Suprapubic skin (tissue), 4 donors: ENCODE results near the gene INTS11. TPM values are rescaled to one million over a fixed set of nuclear protein-coding genes. Genes with fewer than 3 reads are reported as not detected.

Experiments used
- DNase-seq, 2 donors: peaks; one replicate each; pipeline ENCODE4 v3.0.0-alpha.2; 2019; ENCODE audit warnings: low spot score in 2 of 2
- H3K27ac ChIP-seq: fragments of 200-600 bp; sonication (generic); one replicate; pipeline ENCODE4 v1.5.1; 2019
- H3K27me3 ChIP-seq: fragments of 200-600 bp; sonication (generic); one replicate; pipeline ENCODE4 v1.5.1; 2019
- H3K36me3 ChIP-seq: fragments of 200-600 bp; sonication (generic); one replicate; pipeline ENCODE4 v1.5.1; 2019
- H3K4me1 ChIP-seq: fragments of 200-600 bp; sonication (generic); one replicate; pipeline ENCODE4 v1.5.1; 2019
- H3K4me3 ChIP-seq: fragments of 200-600 bp; sonication (generic); one replicate; pipeline ENCODE4 v1.5.1; 2019; ENCODE audit warnings: mild to moderate bottlenecking
- H3K9me3 ChIP-seq: fragments of 200-600 bp; sonication (generic); one replicate; pipeline ENCODE4 v1.5.1; 2019
- EP300 ChIP-seq: sonication (generic); formaldehyde crosslinking; IDR thresholded peaks from one replicate; pipeline ENCODE4 v1.6.1; 2017; ENCODE audit warnings: antibody characterized with exemption
- POLR2A ChIP-seq, 2 donors: fragments of 450-650 bp; IDR thresholded peaks; one replicate each; pipeline ENCODE4 v1.6.1; 2017; ENCODE audit warnings: antibody characterized with exemption in 2 of 2, mild to moderate bottlenecking in 2 of 2, moderate library complexity in 2 of 2
- POLR2AphosphoS5 ChIP-seq, 3 donors: sonication (generic); formaldehyde crosslinking; IDR thresholded peaks; one replicate each; pipeline ENCODE4 v1.6.1; 2017; ENCODE audit warnings: antibody characterized with exemption in 3 of 3
- WGBS: methylation state at CpG from one replicate; pipeline ENCODE4 v1.1.5; 2018; 5-methylcytosine and 5-hydroxymethylcytosine counted together
- total RNA-seq, 4 donors: library from RNA; depleted of rRNA; stranded (reverse); fragments of >200 nt; gene quantifications; one replicate each; pipeline ENCODE4 v1.1.0, GENCODE V29; 2016
- TF ChIP-seq, protein P1 (sequence below), 2 donors: fragments of 200-600 bp in 1 of 2; fragments of 450-650 bp in 1 of 2; sonication (generic) in 1 of 2; IDR thresholded peaks; one replicate each; pipeline ENCODE4 v1.5.1; 2016 to 2019; ENCODE audit warnings: antibody characterized with exemption in 2 of 2, mild to moderate bottlenecking in 1 of 2, moderate library complexity in 1 of 2

Gene INTS11
- total RNA-seq, 4 donors from 2014 or later = 105 to 242 (median 151) TPM

GRCh38 chr1:1270813-1271212 is 53.6 kb downstream of the INTS11 start:
- no peak for DNase-seq
- Histone ChIP-seq H3K9me3 (no peaks in the 10 kb centered on the region), H3K4me1 (peaks cover 44% of the 10 kb centered on the region), H3K4me3 (no peak overlapping the region), H3K36me3 (peaks cover 29% of the 10 kb centered on the region), H3K27ac (no peak overlapping the region), H3K27me3 (no peaks in the 10 kb centered on the region)
- 48% methylated on average over 5 of the region's 7 CpGs for WGBS
- TF ChIP-seq, protein P1, sequence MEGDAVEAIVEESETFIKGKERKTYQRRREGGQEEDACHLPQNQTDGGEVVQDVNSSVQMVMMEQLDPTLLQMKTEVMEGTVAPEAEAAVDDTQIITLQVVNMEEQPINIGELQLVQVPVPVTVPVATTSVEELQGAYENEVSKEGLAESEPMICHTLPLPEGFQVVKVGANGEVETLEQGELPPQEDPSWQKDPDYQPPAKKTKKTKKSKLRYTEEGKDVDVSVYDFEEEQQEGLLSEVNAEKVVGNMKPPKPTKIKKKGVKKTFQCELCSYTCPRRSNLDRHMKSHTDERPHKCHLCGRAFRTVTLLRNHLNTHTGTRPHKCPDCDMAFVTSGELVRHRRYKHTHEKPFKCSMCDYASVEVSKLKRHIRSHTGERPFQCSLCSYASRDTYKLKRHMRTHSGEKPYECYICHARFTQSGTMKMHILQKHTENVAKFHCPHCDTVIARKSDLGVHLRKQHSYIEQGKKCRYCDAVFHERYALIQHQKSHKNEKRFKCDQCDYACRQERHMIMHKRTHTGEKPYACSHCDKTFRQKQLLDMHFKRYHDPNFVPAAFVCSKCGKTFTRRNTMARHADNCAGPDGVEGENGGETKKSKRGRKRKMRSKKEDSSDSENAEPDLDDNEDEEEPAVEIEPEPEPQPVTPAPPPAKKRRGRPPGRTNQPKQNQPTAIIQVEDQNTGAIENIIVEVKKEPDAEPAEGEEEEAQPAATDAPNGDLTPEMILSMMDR (IDR thresholded peaks at IDR 0.05) = no peak
- TF ChIP-seq EP300 (no peak), POLR2A (IDR thresholded peaks at IDR 0.05) (no peak), POLR2AphosphoS5 (IDR thresholded peaks at IDR 0.05) (no peak)

DNA sequence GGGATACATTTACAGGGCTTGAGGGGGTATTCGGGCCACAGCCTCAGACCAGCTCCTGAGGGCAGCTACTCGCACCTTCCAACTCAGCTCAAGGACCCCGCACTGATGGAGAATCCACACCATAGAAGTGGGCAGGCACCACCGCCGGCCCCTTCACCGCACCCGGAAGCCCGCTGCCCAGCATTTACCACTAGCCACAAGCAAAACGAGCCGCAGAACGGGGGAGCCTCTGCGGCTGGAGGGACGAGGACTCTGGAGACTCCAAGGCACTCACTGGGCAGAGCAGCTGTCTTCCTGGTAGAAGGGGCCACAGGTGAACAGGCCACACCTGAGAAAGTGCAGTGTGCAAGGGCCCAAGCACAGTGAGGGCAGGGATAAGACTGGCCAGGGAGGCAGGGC is 56.2 kb downstream of the INTS11 start:
- Histone ChIP-seq H3K27ac (no peak overlapping the region), H3K27me3 (no peaks in the 10 kb centered on the region), H3K4me3 (no peak overlapping the region), H3K4me1 (peaks cover 33% of the 10 kb centered on the region), H3K9me3 (no peaks in the 10 kb centered on the region), H3K36me3 (peaks cover 55% of the 10 kb centered on the region)
- 90% methylated on average over 13 of the region's 13 CpGs for WGBS
- no peak for TF ChIP-seq EP300
- no peak for DNase-seq

GRCh38 chr1:1267488-1268283 is 56.8 kb downstream of the INTS11 start:
- peaks cover 29% of the 10 kb centered on the region for H3K4me1 ChIP-seq
- no peak overlapping the region for H3K4me3 ChIP-seq
- no peaks in the 10 kb centered on the region for H3K27me3 ChIP-seq
- DNase-seq = no peak
- WGBS = 94% methylated on average over 36 of the region's 39 CpGs
- H3K27ac ChIP-seq = no peak overlapping the region
- H3K36me3 ChIP-seq = peaks cover 61% of the 10 kb centered on the region
- no peaks in the 10 kb centered on the region for H3K9me3 ChIP-seq
- no peak for TF ChIP-seq POLR2AphosphoS5 (IDR thresholded peaks at IDR 0.05)
- TF ChIP-seq EP300 = no peak
- no peak for TF ChIP-seq POLR2A (IDR thresholded peaks at IDR 0.05)
- TF ChIP-seq, protein P1 (IDR thresholded peaks at IDR 0.05) = no peak

DNA sequence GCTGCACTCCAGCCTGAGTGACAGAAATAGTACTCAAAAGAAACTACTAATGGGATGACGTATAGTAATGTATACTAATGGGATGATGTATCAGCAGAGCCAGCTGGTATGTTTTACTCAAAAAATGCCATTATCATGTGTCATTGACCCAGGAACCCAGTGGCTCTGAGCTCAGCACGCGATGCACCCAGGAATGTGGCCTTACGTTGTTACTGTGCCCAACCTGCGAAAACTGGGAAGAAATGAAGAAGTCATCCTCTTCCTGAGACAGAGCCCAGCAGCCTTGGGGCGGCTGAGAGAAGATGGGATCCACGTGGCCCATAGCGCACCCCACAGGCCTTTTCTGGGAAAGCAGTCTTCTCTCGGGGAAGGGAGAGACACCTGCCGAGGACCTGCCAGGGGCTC is 59.6 kb downstream of the INTS11 start:
- no peak overlapping the region for H3K27ac ChIP-seq
- 80% methylated on average over 8 of the region's 10 CpGs for WGBS
- TF ChIP-seq EP300 = no peak
- TF ChIP-seq POLR2AphosphoS5 (IDR thresholded peaks at IDR 0.05) = no peak
- TF ChIP-seq POLR2A (IDR thresholded peaks at IDR 0.05) = no peak
- TF ChIP-seq, protein P1 (IDR thresholded peaks at IDR 0.05) = no peak
- H3K27me3 ChIP-seq = no peaks in the 10 kb centered on the region
- H3K36me3 ChIP-seq = peaks cover 81% of the 10 kb centered on the region
- no peak for DNase-seq
- H3K9me3 ChIP-seq = no peaks in the 10 kb centered on the region
- no peak overlapping the region for H3K4me3 ChIP-seq
- H3K4me1 ChIP-seq = peaks cover 7% of the 10 kb centered on the region

- Histone ChIP-seq H3K4me1 (peaks cover 12% of the 10 kb centered on the region), H3K9me3 (no peaks in the 10 kb centered on the region), H3K4me3 (no peak overlapping the region), H3K27me3 (no peaks in the 10 kb centered on the region), H3K27ac (no peak overlapping the region), H3K36me3 (peaks cover 89% of the 10 kb centered on the region)
- 88% methylated on average over 9 of the region's 9 CpGs for WGBS
- TF ChIP-seq EP300 = no peak
- TF ChIP-seq, protein P1 (IDR thresholded peaks at IDR 0.05) = no peak
- DNase-seq = no peak
Observed at GRCh38 chr1:1264026-1264425, 60.4 kb downstream of the INTS11 start.
